ENCODE measurements around the gene EPHB2. TPM values are rescaled to one million over a fixed set of nuclear protein-coding genes. Genes with fewer than 3 reads are reported as not detected.

Gene EPHB2
- total and polyA plus RNA-seq, 9 donors: 10.7 to 31.7 (median 20.4) TPM

- Histone ChIP-seq H3K27me3 (ENCODE audit: control insufficient read depth, insufficient read depth, low read length) (peaks cover 11% of the 10 kb centered on the region), H3K36me3 (ENCODE audit: control insufficient read depth, insufficient read depth, low read length) (no peaks in the 10 kb centered on the region), H3K4me3 (ENCODE audit: low read length) (no peak overlapping the region), H3K4me1 (ENCODE audit: control insufficient read depth, insufficient read depth, low read length) (peaks cover 24% of the 10 kb centered on the region), H3K9me3 (replicated peaks; ENCODE audit: control insufficient read depth, low read depth, low read length) (no peaks in the 10 kb centered on the region), H3K27ac (ENCODE audit: low read length) (no peak overlapping the region)
- WGBS (ENCODE audit: insufficient coverage): no CpG with 5 or more reads among the region's 2 CpGs
- no peak for DNase-seq
Measured at GRCh38 chr1:22687191-22687590, 23.4 kb upstream of the EPHB2 start.

- Histone ChIP-seq H3K27ac (ENCODE audit: low read length) (no peak overlapping the region), H3K27me3 (ENCODE audit: control insufficient read depth, insufficient read depth, low read length) (peaks cover 8% of the 10 kb centered on the region), H3K9me3 (replicated peaks; ENCODE audit: control insufficient read depth, low read depth, low read length) (no peaks in the 10 kb centered on the region), H3K4me1 (ENCODE audit: control insufficient read depth, insufficient read depth, low read length) (peaks cover 24% of the 10 kb centered on the region), H3K4me3 (ENCODE audit: low read length) (no peak overlapping the region), H3K36me3 (ENCODE audit: control insufficient read depth, insufficient read depth, low read length) (no peaks in the 10 kb centered on the region)
- peak; percentile 68 for DNase-seq
Measured at GRCh38 chr1:22688466-22688865, 22.2 kb upstream of the EPHB2 start.

- H3K4me3 ChIP-seq (ENCODE audit: low read length): no peak overlapping the region
- peak overlapping the region; percentile 35 for H3K27ac ChIP-seq (ENCODE audit: low read length)
- no peaks in the 10 kb centered on the region for H3K36me3 ChIP-seq (ENCODE audit: control insufficient read depth, insufficient read depth, low read length)
- H3K4me1 ChIP-seq (ENCODE audit: control insufficient read depth, insufficient read depth, low read length): peaks cover 19% of the 10 kb centered on the region
- no peaks in the 10 kb centered on the region for H3K9me3 ChIP-seq (replicated peaks; ENCODE audit: control insufficient read depth, low read depth, low read length)
- peak; percentile 87 for DNase-seq
- H3K27me3 ChIP-seq (ENCODE audit: control insufficient read depth, insufficient read depth, low read length): peaks cover 5% of the 10 kb centered on the region
- WGBS (ENCODE audit: insufficient coverage): 19% methylated on average over 8 of the region's 11 CpGs
Measured at GRCh38 chr1:22689505-22689904, 21.1 kb upstream of the EPHB2 start.

- peaks cover 5% of the 10 kb centered on the region for H3K4me1 ChIP-seq (ENCODE audit: control insufficient read depth, insufficient read depth, low read length)
- no peaks in the 10 kb centered on the region for H3K36me3 ChIP-seq (ENCODE audit: control insufficient read depth, insufficient read depth, low read length)
- H3K27me3 ChIP-seq (ENCODE audit: control insufficient read depth, insufficient read depth, low read length): peaks cover 2% of the 10 kb centered on the region
- DNase-seq: no peak
- H3K9me3 ChIP-seq (replicated peaks; ENCODE audit: control insufficient read depth, low read depth, low read length): no peaks in the 10 kb centered on the region
- no peak overlapping the region for H3K4me3 ChIP-seq (ENCODE audit: low read length)
- peak overlapping the region; percentile 31 for H3K27ac ChIP-seq (ENCODE audit: low read length)
- WGBS (ENCODE audit: insufficient coverage): 0% methylated on average over 1 of the region's 13 CpGs
Measured at GRCh38 chr1:22691031-22691753, 19.4 kb upstream of the EPHB2 start.

GRCh38 chr1:22694172-22694571 is 16.5 kb upstream of the EPHB2 start:
- Histone ChIP-seq H3K27ac (ENCODE audit: low read length) (no peak overlapping the region), H3K27me3 (ENCODE audit: control insufficient read depth, insufficient read depth, low read length) (peaks cover 2% of the 10 kb centered on the region), H3K36me3 (ENCODE audit: control insufficient read depth, insufficient read depth, low read length) (no peaks in the 10 kb centered on the region), H3K4me3 (ENCODE audit: low read length) (no peak overlapping the region), H3K4me1 (ENCODE audit: control insufficient read depth, insufficient read depth, low read length) (peaks cover 5% of the 10 kb centered on the region), H3K9me3 (replicated peaks; ENCODE audit: control insufficient read depth, low read depth, low read length) (no peaks in the 10 kb centered on the region)
- 100% methylated on average over 2 of the region's 5 CpGs for WGBS (ENCODE audit: insufficient coverage)
- DNase-seq: no peak

- Histone ChIP-seq H3K27me3 (ENCODE audit: control insufficient read depth, insufficient read depth, low read length) (peaks cover 2% of the 10 kb centered on the region), H3K4me1 (ENCODE audit: control insufficient read depth, insufficient read depth, low read length) (no peaks in the 10 kb centered on the region), H3K36me3 (ENCODE audit: control insufficient read depth, insufficient read depth, low read length) (no peaks in the 10 kb centered on the region), H3K9me3 (replicated peaks; ENCODE audit: control insufficient read depth, low read depth, low read length) (no peaks in the 10 kb centered on the region), H3K27ac (ENCODE audit: low read length) (no peak overlapping the region), H3K4me3 (ENCODE audit: low read length) (no peak overlapping the region)
- no peak for DNase-seq
- no CpG with 5 or more reads among the region's 3 CpGs for WGBS (ENCODE audit: insufficient coverage)
Measured at GRCh38 chr1:22696610-22697009, 14.0 kb upstream of the EPHB2 start.

GRCh38 chr1:22697980-22698379 is 12.7 kb upstream of the EPHB2 start:
- 60% methylated on average over 1 of the region's 5 CpGs for WGBS (ENCODE audit: insufficient coverage)
- Histone ChIP-seq H3K27ac (ENCODE audit: low read length) (no peak overlapping the region), H3K4me3 (ENCODE audit: low read length) (no peak overlapping the region), H3K4me1 (ENCODE audit: control insufficient read depth, insufficient read depth, low read length) (no peaks in the 10 kb centered on the region), H3K27me3 (ENCODE audit: control insufficient read depth, insufficient read depth, low read length) (peaks cover 2% of the 10 kb centered on the region), H3K9me3 (replicated peaks; ENCODE audit: control insufficient read depth, low read depth, low read length) (no peaks in the 10 kb centered on the region), H3K36me3 (ENCODE audit: control insufficient read depth, insufficient read depth, low read length) (no peaks in the 10 kb centered on the region)
- DNase-seq: no peak

GRCh38 chr1:22699681-22700520 is 10.7 kb upstream of the EPHB2 start:
- Histone ChIP-seq H3K4me1 (ENCODE audit: control insufficient read depth, insufficient read depth, low read length) (peaks cover 2% of the 10 kb centered on the region), H3K36me3 (ENCODE audit: control insufficient read depth, insufficient read depth, low read length) (no peaks in the 10 kb centered on the region), H3K9me3 (replicated peaks; ENCODE audit: control insufficient read depth, low read depth, low read length) (no peaks in the 10 kb centered on the region), H3K27me3 (ENCODE audit: control insufficient read depth, insufficient read depth, low read length) (peaks cover 4% of the 10 kb centered on the region), H3K27ac (ENCODE audit: low read length) (no peak overlapping the region), H3K4me3 (ENCODE audit: low read length) (no peak overlapping the region)
- no peak for DNase-seq
- 68% methylated on average over 3 of the region's 14 CpGs for WGBS (ENCODE audit: insufficient coverage)

- no peak for DNase-seq
- WGBS (ENCODE audit: insufficient coverage): 58% methylated on average over 9 of the region's 12 CpGs
- Histone ChIP-seq H3K4me1 (ENCODE audit: control insufficient read depth, insufficient read depth, low read length) (peaks cover 2% of the 10 kb centered on the region), H3K27me3 (ENCODE audit: control insufficient read depth, insufficient read depth, low read length) (peaks cover 4% of the 10 kb centered on the region), H3K36me3 (ENCODE audit: control insufficient read depth, insufficient read depth, low read length) (no peaks in the 10 kb centered on the region), H3K9me3 (replicated peaks; ENCODE audit: control insufficient read depth, low read depth, low read length) (no peaks in the 10 kb centered on the region), H3K4me3 (ENCODE audit: low read length) (no peak overlapping the region), H3K27ac (ENCODE audit: low read length) (no peak overlapping the region)
Measured at GRCh38 chr1:22702296-22703085, 8.1 kb upstream of the EPHB2 start.
